HG03108 (cell line): ENCODE data around the gene GARIN5A.

Experiments
- ATAC-seq: cut with Tn5 transposase; IDR thresholded peaks from one replicate; pipeline ENCODE4 v1.9.1; 2021; ENCODE audit warnings: moderate library complexity; ENCODE audit not compliant: unreplicated experiment

GARIN5A gene

GRCh38 chr19:50509366-50509765, 32.7 kb upstream of the GARIN5A start:
- ATAC-seq = no peak

- no peak for ATAC-seq
Observed at GRCh38 chr19:50508843-50509190, 32.2 kb upstream of the GARIN5A start.

- no peak for ATAC-seq
Observed at GRCh38 chr19:50507376-50507775, 30.7 kb upstream of the GARIN5A start.

- no peak for ATAC-seq
Observed at GRCh38 chr19:50506700-50507099, 30.1 kb upstream of the GARIN5A start.

- no peak for ATAC-seq
Observed at GRCh38 chr19:50505856-50506611, 29.4 kb upstream of the GARIN5A start.

- no peak for ATAC-seq
Observed at GRCh38 chr19:50501568-50502475, 25.2 kb upstream of the GARIN5A start.

GRCh38 chr19:50501186-50501567, 24.5 kb upstream of the GARIN5A start:
- no peak for ATAC-seq

GRCh38 chr19:50500753-50501151, 24.1 kb upstream of the GARIN5A start:
- ATAC-seq = no peak

- no peak for ATAC-seq
Observed at GRCh38 chr19:50500060-50500752, 23.6 kb upstream of the GARIN5A start.

- no peak for ATAC-seq
Observed at GRCh38 chr19:50498219-50499056, 21.8 kb upstream of the GARIN5A start.

GRCh38 chr19:50497022-50497405, 20.4 kb upstream of the GARIN5A start:
- no peak for ATAC-seq

- ATAC-seq = no peak
Observed at GRCh38 chr19:50496189-50497021, 19.8 kb upstream of the GARIN5A start.

- ATAC-seq = no peak
Observed at GRCh38 chr19:50495020-50495531, 18.4 kb upstream of the GARIN5A start.

- no peak for ATAC-seq
Observed at GRCh38 chr19:50494186-50495019, 17.8 kb upstream of the GARIN5A start.

GRCh38 chr19:50493171-50493570, 16.5 kb upstream of the GARIN5A start:
- ATAC-seq = no peak

- no peak for ATAC-seq
Observed at GRCh38 chr19:50492303-50493052, 15.8 kb upstream of the GARIN5A start.

GRCh38 chr19:50490991-50491472, 14.4 kb upstream of the GARIN5A start:
- ATAC-seq = no peak

GRCh38 chr19:50490411-50490811, 13.8 kb upstream of the GARIN5A start:
- ATAC-seq = no peak
